ENCODE data around the gene SGMS1. TPM values are rescaled to one million over a fixed set of nuclear protein-coding genes. Genes with fewer than 3 reads are reported as not detected.

Gene SGMS1
- total RNA-seq, 1 experiment from 2014 or later, result 21.0 TPM

DNA sequence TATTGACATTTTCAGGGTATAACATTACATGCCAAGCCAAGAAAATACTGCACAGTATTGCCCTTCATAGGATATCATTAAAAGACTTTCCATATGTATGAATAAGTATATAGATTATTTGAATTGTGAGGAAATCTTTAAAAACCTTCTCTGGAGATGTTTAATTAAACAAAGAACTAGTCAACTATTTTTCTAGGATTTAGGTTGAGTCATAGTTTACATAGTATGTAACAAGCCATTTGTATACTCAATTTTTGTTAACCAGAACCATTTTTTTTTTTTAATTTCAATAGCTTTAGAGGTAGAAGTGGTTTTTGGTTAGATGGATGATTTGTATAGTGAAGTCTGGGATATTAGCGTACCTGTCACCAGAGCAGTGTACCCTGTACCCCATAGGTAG is 221.3 kb downstream of the SGMS1 start:
- no peak for DNase-seq (ENCODE audit: low read depth)

DNA sequence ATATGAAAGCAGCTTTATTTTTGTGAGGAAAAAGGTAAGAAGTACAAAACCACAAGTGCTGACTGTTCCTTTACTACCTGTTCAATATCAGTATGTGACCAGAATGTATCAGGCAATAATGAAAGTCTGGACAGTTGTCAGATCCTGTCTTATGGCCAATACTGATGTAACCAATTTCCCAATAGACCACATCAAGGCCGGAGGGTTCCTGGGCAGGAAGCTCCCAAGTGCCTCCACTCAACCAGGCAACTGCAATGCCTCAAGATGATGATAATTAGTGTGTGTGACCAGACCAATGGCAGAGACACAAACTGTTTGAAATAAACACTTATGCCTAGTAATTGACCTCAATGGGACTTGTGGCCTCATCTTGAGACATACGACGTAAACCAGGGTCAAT is 223.1 kb downstream of the SGMS1 start:
- no peak for DNase-seq (ENCODE audit: low read depth)

- DNase-seq (ENCODE audit: low read depth), result no peak
These were observed 224.9 kb downstream of the SGMS1 start for GRCh38 chr10:50398823-50399222.

DNA sequence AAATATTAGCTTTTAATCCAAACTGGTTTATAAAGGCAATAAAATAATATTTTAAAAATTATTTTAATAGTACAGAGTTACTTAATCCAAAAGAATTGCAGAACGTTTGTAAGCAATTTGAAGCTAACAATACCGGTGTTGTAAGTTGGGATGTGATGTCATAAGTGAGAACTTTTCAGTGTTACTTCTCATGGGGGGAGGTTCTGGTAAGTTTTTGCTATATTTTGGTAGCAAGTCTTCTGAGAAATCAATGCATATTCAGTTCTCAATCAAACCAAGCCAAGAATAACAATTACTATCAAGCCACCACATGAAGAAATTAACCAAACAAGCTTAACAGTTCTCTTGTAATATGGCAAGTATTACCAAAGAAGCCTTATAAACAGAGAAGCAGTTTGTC is 225.4 kb downstream of the SGMS1 start:
- DNase-seq (ENCODE audit: low read depth), result no peak

DNA sequence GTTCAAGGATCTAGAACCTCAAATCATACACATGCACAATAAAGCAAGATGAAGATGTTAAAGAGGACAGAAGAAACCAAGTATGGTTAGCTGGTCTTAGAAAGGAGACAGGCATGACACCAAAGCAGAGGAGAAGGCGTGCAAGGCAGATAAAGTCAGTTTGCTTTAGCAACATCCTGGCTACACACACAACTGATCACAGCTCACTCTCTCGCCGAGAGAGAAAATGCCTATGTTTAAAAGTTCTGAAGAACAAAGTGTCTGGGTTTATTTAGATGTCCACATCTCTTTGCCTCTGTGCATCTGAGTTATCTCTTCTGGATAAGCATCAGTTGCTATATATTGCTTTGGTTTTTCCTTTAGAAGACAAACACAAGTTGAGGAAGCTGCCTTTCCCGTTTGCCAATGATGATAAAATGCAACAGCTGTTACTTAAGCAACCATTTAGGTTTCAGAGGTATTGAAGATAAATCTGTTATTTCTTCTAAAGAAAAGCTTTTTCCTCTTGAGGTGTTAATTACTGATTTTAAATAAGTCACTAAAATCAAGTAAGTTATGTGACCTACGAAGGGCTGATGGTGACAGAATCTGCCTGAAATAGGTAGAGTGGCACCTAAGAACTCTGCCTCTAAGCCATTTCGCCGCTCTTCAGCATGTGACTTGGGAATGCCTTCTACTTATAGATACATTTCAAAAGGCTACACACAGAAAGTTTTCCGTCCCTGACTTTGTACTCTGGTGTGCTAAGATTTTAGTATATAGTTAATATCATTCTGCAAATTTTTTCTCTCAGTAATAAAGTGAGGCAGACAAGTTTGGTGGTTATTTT is 226.2 kb downstream of the SGMS1 start:
- no peak for DNase-seq (ENCODE audit: low read depth)

GRCh38 chr10:50396491-50397311 is 227.1 kb downstream of the SGMS1 start:
- peak; percentile 58 for DNase-seq (ENCODE audit: low read depth)

GRCh38 chr10:50395851-50396250 is 227.9 kb downstream of the SGMS1 start:
- no peak for DNase-seq (ENCODE audit: low read depth)

DNA sequence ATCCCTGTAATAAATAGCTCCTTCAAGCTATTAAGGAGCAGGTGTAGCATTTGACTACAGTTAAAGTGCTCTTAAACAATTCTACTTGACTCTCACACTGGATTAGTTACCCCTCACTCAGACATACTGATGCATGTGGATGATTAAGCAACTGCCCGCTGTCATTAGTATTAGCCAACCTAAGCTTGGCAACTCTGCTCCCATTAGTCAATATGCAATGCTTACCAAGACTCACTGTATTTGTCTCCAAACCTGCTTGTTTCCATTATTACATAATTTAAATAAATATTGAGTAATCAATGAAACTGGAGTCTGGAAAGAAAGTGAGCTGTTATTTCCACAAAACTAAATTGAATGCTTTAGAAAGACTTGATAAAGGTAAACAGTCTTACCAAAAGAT is 228.5 kb downstream of the SGMS1 start:
- DNase-seq (ENCODE audit: low read depth), result no peak

GRCh38 chr10:50394832-50395231 is 228.9 kb downstream of the SGMS1 start:
- DNase-seq (ENCODE audit: low read depth), result no peak

DNA sequence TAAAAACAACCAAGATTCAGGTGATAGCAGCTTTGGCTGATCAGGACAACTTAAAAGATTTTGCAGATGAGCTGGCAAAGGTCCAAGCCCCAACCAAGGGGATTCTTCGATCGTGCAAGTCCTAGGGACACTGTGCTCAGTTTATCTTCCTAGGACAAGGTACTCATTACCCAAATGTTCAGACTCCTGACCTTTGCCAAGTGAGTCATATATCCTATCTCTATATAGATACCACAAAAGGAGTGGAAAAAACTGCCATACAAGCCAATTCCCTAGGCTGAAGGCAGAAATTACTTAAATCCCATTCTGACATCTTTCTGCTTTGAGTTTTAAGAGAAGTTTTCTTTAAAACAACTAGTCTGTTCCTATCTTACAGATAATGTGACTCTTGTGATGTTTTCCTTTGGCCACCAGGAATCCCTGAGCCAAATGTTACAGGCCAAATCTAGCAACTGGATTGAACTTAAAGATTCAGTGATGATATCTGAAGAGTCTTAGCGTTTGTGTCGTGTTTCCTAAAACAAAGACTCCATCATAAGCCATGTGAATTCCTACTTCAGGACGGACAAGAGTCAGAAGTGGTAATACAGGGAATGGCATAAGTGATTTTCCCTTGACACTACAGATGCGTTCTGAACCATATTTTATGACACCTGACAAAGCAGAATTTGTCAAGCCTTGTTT is 229.8 kb downstream of the SGMS1 start:
- DNase-seq (ENCODE audit: low read depth), result peak; percentile 53

- DNase-seq (ENCODE audit: low read depth), result peak; percentile 36
These were observed 230.6 kb downstream of the SGMS1 start for GRCh38 chr10:50392966-50393718.

DNA sequence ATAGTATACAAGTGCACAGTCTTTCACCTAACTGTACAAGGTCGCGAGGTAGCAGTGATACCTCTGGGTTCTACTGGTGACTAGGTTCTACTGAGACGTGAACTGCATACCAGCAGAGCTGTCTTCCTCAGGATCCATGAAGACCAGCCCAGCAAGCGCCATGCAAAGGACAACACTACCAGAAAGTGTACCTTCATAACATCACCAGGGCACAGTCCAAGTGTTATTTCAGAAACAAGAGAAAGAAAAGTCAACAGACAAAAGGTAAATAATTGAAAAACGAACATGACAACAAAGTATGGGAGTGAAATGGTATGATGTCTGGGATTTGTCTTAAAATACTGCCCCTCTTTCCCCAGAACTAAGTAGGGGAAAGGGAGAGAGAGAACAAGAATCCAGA is 231.3 kb downstream of the SGMS1 start:
- DNase-seq (ENCODE audit: low read depth), result no peak

DNA sequence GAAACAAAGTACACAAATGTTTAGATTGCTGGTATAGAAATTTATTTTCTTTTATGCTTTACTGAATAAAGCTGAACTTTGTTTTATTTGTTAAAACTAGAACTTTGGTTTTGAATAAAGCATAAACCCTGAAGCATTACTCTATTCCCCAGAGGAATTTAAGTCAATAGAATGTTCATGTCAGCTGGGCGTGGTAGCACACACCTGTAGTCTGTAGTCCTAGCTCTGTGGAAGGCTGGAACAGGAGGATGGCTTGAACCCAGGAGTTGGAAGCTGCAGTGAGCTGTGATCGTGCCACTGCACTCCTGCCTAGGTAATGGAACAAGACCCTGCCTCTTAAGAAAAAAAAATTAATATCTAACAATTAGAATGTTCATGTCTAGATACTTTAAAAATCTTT is 233.5 kb downstream of the SGMS1 start:
- no peak for DNase-seq (ENCODE audit: low read depth)

DNA sequence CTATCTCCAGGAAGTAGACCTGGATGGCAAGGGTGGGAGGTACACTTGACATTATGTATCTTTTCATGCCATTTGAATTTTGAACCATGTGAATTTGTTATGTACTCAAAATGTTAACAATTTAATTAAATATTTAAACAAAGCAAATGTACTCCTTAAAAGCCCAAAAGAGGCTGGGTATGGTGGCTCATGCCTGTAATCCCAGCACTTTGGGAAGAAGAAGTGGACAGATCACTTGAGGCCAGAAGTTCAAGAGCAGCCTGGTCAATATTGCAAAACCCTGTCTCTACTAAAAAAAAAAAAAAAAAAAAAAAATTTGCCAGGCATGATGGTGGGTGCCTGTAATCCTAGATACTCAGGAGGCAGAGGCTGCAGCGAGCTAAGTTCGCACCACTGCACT is 235.6 kb downstream of the SGMS1 start:
- no peak for DNase-seq (ENCODE audit: low read depth)

GRCh38 chr10:50387732-50388073 is 236.1 kb downstream of the SGMS1 start:
- no peak for DNase-seq (ENCODE audit: low read depth)

- no peak for DNase-seq (ENCODE audit: low read depth)
These were observed 236.6 kb downstream of the SGMS1 start for GRCh38 chr10:50387007-50387731.

GRCh38 chr10:50385624-50386023 is 238.1 kb downstream of the SGMS1 start:
- no peak for DNase-seq (ENCODE audit: low read depth)

- no peak for DNase-seq (ENCODE audit: low read depth)
These were observed 238.9 kb downstream of the SGMS1 start for GRCh38 chr10:50384898-50385297.

DNA sequence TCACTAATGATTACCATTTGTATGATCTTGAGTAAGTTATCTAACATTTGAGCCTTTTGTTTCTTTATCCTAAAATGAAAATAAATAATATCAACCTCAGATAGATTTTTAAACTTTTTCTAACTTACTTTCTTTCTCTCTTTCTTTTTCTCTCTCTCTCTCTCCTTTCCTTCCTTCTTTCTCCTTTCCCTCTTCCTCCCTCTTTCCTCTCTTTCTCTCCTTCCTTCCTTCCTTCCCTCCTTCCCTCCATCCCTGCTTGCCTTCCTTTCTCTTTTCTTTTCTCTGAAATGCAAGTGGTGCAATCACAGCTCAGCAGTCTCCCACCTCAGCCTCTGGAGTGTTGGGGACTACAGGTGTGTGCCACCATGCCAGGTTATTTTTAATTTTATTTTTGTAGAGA is 239.5 kb downstream of the SGMS1 start:
- DNase-seq (ENCODE audit: low read depth), result no peak

DNA sequence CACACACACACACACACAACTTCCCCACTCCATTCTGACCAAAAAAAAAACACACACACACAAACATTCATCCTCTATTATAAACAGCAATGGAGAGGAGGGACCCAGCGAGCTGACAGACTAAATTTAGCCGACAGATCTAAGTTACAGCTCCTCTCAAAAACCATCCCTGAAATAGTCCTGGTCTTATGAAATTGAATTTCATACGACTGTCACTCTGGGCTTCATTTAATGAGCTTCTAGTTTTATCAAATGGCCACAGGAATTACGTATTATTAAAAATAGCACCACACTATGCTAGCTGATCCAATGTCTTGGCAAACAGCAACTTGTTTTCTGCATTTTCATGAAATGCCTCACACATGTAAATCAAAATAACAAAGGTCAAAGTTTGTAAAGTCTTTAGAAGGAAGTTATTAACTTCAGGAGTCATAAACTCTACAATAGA is 241.2 kb downstream of the SGMS1 start:
- DNase-seq (ENCODE audit: low read depth), result no peak

DNA sequence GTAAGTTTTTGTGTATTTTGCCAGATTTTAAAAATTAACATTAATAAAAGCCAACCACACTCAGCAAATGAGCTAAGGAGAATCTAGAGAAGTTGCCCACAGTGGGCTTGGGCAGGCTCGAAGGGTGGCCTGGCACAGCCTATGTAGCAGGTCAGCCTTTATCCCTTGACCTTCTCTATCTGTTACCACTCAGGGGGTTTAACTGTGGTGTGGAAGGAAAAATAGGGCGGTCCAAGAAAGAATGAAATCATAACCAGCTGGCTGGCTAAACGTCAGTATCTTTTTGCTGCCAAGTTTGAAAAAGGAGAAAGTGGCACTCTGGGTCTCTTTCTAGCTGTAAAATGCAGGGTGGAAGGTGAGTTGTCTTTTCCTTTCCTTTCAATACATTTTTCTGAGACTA is 242.1 kb downstream of the SGMS1 start:
- no peak for DNase-seq (ENCODE audit: low read depth)
